Keratinocyte (primary cell): ENCODE data around the gene FHOD3. TPM values are rescaled to one million over a fixed set of nuclear protein-coding genes. Genes with fewer than 3 reads are reported as not detected.

ENCODE experiments used
- DNase-seq: peaks from one replicate; pipeline ENCODE4 v3.0.0-alpha.2; 2011; ENCODE audit warnings: low read depth, missing footprints, low spot score
- FAIRE-seq: peaks from 2 replicates; lab custom pipeline; 2011; peaks lifted over from hg19 to GRCh38; lab: Jason Lieb, UNC
- H2AFZ ChIP-seq: 2 replicates; pipeline ENCODE4 v1.6.0; 2012; ENCODE audit warnings: low read length, control low read depth, inconsistent platforms; ENCODE audit not compliant: control insufficient read depth
- H3K27ac ChIP-seq: 2 replicates; pipeline ENCODE4 v1.5.1; 2011; ENCODE audit warnings: low read length; ENCODE audit not compliant: control insufficient read depth, insufficient read depth
- H3K27me3 ChIP-seq: 3 replicates; pipeline ENCODE4 v1.6.0; 2011; ENCODE audit warnings: low read length; ENCODE audit not compliant: control insufficient read depth, insufficient read depth; ENCODE audit errors: extremely low read depth
- H3K36me3 ChIP-seq, 2 experiments: 2 replicates in 1 of 2; 3 replicates in 1 of 2; pipeline ENCODE4 v1.5.1; 2011; ENCODE audit warnings: low read length in 2 of 2, mild to moderate bottlenecking in 1 of 2; ENCODE audit not compliant: control insufficient read depth in 2 of 2, insufficient read depth in 2 of 2; ENCODE audit errors: extremely low read depth in 1 of 2
- H3K4me1 ChIP-seq: 3 replicates; pipeline ENCODE4 v1.5.1; 2011; ENCODE audit warnings: low read length; ENCODE audit not compliant: control insufficient read depth, insufficient read depth; ENCODE audit errors: extremely low read depth
- H3K4me2 ChIP-seq: 3 replicates; pipeline ENCODE4 v1.6.0; 2011; ENCODE audit warnings: low read depth, low read length; ENCODE audit not compliant: control insufficient read depth, insufficient read depth; ENCODE audit errors: extremely low read depth
- H3K4me3 ChIP-seq, 3 experiments: fragments of 200-600 bp in 1 of 3; sonication (generic) in 1 of 3; 2 replicates in 2 of 3; 3 replicates in 1 of 3; pipeline ENCODE4 v1.5.1; 2011 to 2016; ENCODE audit warnings: low read length in 3 of 3, mild to moderate bottlenecking in 3 of 3, control low read depth in 2 of 3, inconsistent platforms in 1 of 3, low read depth in 1 of 3, mixed read lengths in 1 of 3, mixed run types in 1 of 3, moderate library complexity in 1 of 3; ENCODE audit not compliant: control insufficient read depth in 2 of 3, insufficient read depth in 2 of 3; ENCODE audit errors: extremely low read depth in 1 of 3
- H3K79me2 ChIP-seq: 2 replicates; pipeline ENCODE4 v1.6.0; 2012; ENCODE audit warnings: low read length; ENCODE audit not compliant: control insufficient read depth, insufficient read depth
- H3K9ac ChIP-seq: 3 replicates; pipeline ENCODE4 v1.6.0; 2011; ENCODE audit warnings: low read length; ENCODE audit not compliant: control insufficient read depth, insufficient read depth; ENCODE audit errors: extremely low read depth
- H3K9me1 ChIP-seq: 3 replicates; pipeline ENCODE4 v1.6.0; 2011; ENCODE audit warnings: low read length; ENCODE audit not compliant: control insufficient read depth, insufficient read depth; ENCODE audit errors: extremely low read depth
- H3K9me3 ChIP-seq: 2 replicates; pipeline ENCODE4 v1.5.1; 2012; ENCODE audit warnings: low read depth, low read length; ENCODE audit not compliant: control insufficient read depth
- H4K20me1 ChIP-seq: 3 replicates; pipeline ENCODE4 v1.6.0; 2011; ENCODE audit warnings: low read length; ENCODE audit not compliant: control insufficient read depth, insufficient read depth; ENCODE audit errors: extremely low read depth
- CTCF ChIP-seq, 3 experiments: IDR thresholded peaks in 1 of 3; conservative IDR thresholded peaks in 1 of 3; optimal IDR thresholded peaks in 1 of 3; 2 replicates in 2 of 3; 3 replicates in 1 of 3; pipeline versions ENCODE3 to v1.5.1; 2011; ENCODE audit warnings: low read length in 3 of 3, mild to moderate bottlenecking in 3 of 3, moderate library complexity in 2 of 3, control low read depth in 1 of 3, inconsistent platforms in 1 of 3; ENCODE audit not compliant: insufficient read depth in 2 of 3; ENCODE audit errors: extremely low read depth in 1 of 3
- EZH2 ChIP-seq: IDR thresholded peaks from one replicate; pipeline ENCODE4 v1.6.1; 2012; ENCODE audit warnings: inconsistent platforms, mild to moderate bottlenecking, low read length, moderate library complexity
- dilution Hi-C: fragments of 300-500 bp; cut with MboI; formaldehyde crosslinking; loops from one replicate; pipeline ENCODE4 v1.7.0; 2020; ENCODE audit warnings: low sequenced_read_pairs; ENCODE audit not compliant: extremely low pct_ligation_motif_present
- polyA plus RNA-seq, 5 experiments: library from polyadenylated mRNA; depleted of rRNA in 3 of 5; stranded (reverse) in 3 of 5; stranded (forward) in 1 of 5; unstranded in 1 of 5; fragments of >200 nt; gene quantifications; 1 replicate in 1 of 5; 2 replicates in 3 of 5; 3 replicates in 1 of 5; pipeline versions ENCODE4 v1.2.1 to v1.2.3, GENCODE V29; 2011 to 2012; ENCODE audit warnings: missing spikeins in 2 of 5, low read depth in 1 of 5, low replicate concordance in 1 of 5

FHOD3 gene
- polyA plus RNA-seq, 1 donor (not counting 4 experiments of a cell fraction or from before 2014, with no cell fraction given), result 7.7 TPM

GRCh38 chr18:36629138-36629530, 331.6 kb downstream of the FHOD3 start:
- Histone ChIP-seq H3K79me2 (no peaks in the 10 kb centered on the region), H3K4me2 (no peak overlapping the region), H3K36me3 (peaks cover 0 to 4% of the 10 kb centered on the region in 2 experiments), H3K27me3 (no peaks in the 10 kb centered on the region), H3K9me1 (no peaks in the 10 kb centered on the region), H3K27ac (no peak overlapping the region), H4K20me1 (no peaks in the 10 kb centered on the region), H2AFZ (no peak overlapping the region), H3K4me1 (peaks cover 8% of the 10 kb centered on the region), H3K9ac (no peak overlapping the region), H3K4me3 (no peak overlapping the region), H3K9me3 (no peaks in the 10 kb centered on the region)
- dilution Hi-C loops, result no loop called here
- no peak for DNase-seq
- FAIRE-seq, result no peak
- TF ChIP-seq CTCF (optimal IDR thresholded peaks at IDR 0.05 in 1 of 3, IDR thresholded peaks at IDR 0.05 in 1 of 3, conservative IDR thresholded peaks at IDR 0.05 in 1 of 3; ENCODE audit: extremely low read depth in 1 of 3, insufficient read depth in 2 of 3, low read length in 3 of 3) (no peak), EZH2 (no peak)

- no peak overlapping the region for H3K27ac ChIP-seq
- DNase-seq, result no peak
- dilution Hi-C loops, result no loop called here
Measured at GRCh38 chr18:36629836-36630235, 332.3 kb downstream of the FHOD3 start.

More at GRCh38 chr18:36629836-36630235, 332.3 kb downstream of the FHOD3 start:
- H3K4me1 ChIP-seq, result peaks cover 15% of the 10 kb centered on the region
- no peaks in the 10 kb centered on the region for H3K27me3 ChIP-seq
- no peak overlapping the region for H3K4me3 ChIP-seq
- no peak for FAIRE-seq
- H4K20me1 ChIP-seq, result no peaks in the 10 kb centered on the region
- H3K79me2 ChIP-seq, result no peaks in the 10 kb centered on the region
- H2AFZ ChIP-seq, result no peak overlapping the region
- H3K9me1 ChIP-seq, result no peaks in the 10 kb centered on the region
- H3K9me3 ChIP-seq, result no peaks in the 10 kb centered on the region
- no peak overlapping the region for H3K4me2 ChIP-seq
- H3K36me3 ChIP-seq, result peaks cover 0 to 4% of the 10 kb centered on the region in 2 experiments
- H3K9ac ChIP-seq, result no peak overlapping the region
- TF ChIP-seq CTCF (optimal IDR thresholded peaks at IDR 0.05 in 1 of 3, IDR thresholded peaks at IDR 0.05 in 1 of 3, conservative IDR thresholded peaks at IDR 0.05 in 1 of 3; ENCODE audit: extremely low read depth in 1 of 3, insufficient read depth in 2 of 3, low read length in 3 of 3) (no peak), EZH2 (no peak)
